HepG2 (cell line): ENCODE measurements around the gene PGS1. TPM values are rescaled to one million over a fixed set of nuclear protein-coding genes. Genes with fewer than 3 reads are reported as not detected.
A peak's percentile ranks its signal among the peaks of the same experiment; 100 is the strongest.

Experiments used
- ATAC-seq: fragments of 200-7000 bp; cut with Tn5 transposase; 3 replicates; pipeline ENCODE4 v1.9.1; 2020; ENCODE audit warnings: mild to moderate bottlenecking, moderate library complexity
- BruUV-seq: library from RNA; stranded (reverse); fragments of 400-500 nt; replicated peaks from 2 replicates; lab custom pipeline; 2021; lab: Mats Ljungman, UMichigan
- CTCF ChIA-PET: fragments of 300-600 bp; formaldehyde crosslinking; extraction: SDS; loops from one replicate; lab custom pipeline; 2021; ENCODE audit warnings: low total read pairs, inconsistent platforms, low intra/inter-chr PET ratio; lab: Yijun Ruan, JAX
- POLR2A ChIA-PET: fragments of 350-600 bp; sonication (Branson Sonifier 250); formaldehyde crosslinking; loops from one replicate; lab custom pipeline; 2020; ENCODE audit warnings: antibody characterized with exemption, inconsistent platforms; lab: Yijun Ruan, JAX
- DNase-seq: peaks from one replicate; pipeline ENCODE4 v3.0.0-alpha.2; 2015; ENCODE audit warnings: low spot score
- FAIRE-seq: peaks from 3 replicates; lab custom pipeline; 2011; peaks lifted over from hg19 to GRCh38; lab: Jason Lieb, UNC
- H2AFZ ChIP-seq: one replicate; pipeline ENCODE4 v1.6.1; 2011; ENCODE audit warnings: low read length, inconsistent platforms
- H3K27ac ChIP-seq: fragments of 300-600 bp; 3 replicates; pipeline ENCODE4 v1.8.0; 2011; ENCODE audit warnings: mixed run types, mild to moderate bottlenecking, mixed read lengths, low read length, inconsistent platforms; ENCODE audit not compliant: insufficient read depth; ENCODE audit errors: extremely low read length
- H3K27me3 ChIP-seq, 2 experiments: fragments of 200-600 bp in 1 of 2; 2 replicates in 1 of 2; 3 replicates in 1 of 2; pipeline versions ENCODE4 v1.6.0 to v1.8.0; 2011; ENCODE audit warnings: low read length in 2 of 2, mild to moderate bottlenecking in 2 of 2, moderate library complexity in 2 of 2, inconsistent platforms in 1 of 2; ENCODE audit not compliant: insufficient read depth in 2 of 2, control insufficient read depth in 1 of 2
- H3K36me3 ChIP-seq, 2 experiments: fragments of 200-600 bp in 1 of 2; replicated peaks in 1 of 2; 2 replicates in 1 of 2; 3 replicates in 1 of 2; pipeline versions ENCODE4 v1.5.1 to v1.8.0; 2011; ENCODE audit warnings: low read length in 2 of 2, inconsistent platforms in 1 of 2; ENCODE audit not compliant: insufficient read depth in 2 of 2, control insufficient read depth in 1 of 2
- H3K4me1 ChIP-seq: 2 replicates; pipeline ENCODE4 v1.5.1; 2012; ENCODE audit warnings: low read length, inconsistent platforms; ENCODE audit not compliant: insufficient read depth
- H3K4me2 ChIP-seq: 2 replicates; pipeline ENCODE4 v1.6.0; 2011; ENCODE audit warnings: low read depth, low read length, inconsistent platforms
- H3K4me3 ChIP-seq, 3 experiments: fragments of 200-600 bp in 1 of 3; sonication (generic), shearing (Covaris generic) in 1 of 3; replicated peaks in 1 of 3; 2 replicates each; pipeline ENCODE4 v1.5.1; 2011 to 2016; ENCODE audit warnings: low read length in 3 of 3, inconsistent platforms in 2 of 3, low read depth in 2 of 3, mild to moderate bottlenecking in 2 of 3, control low read depth in 1 of 3, mixed read lengths in 1 of 3; ENCODE audit not compliant: insufficient read depth in 1 of 3
- H3K79me2 ChIP-seq: one replicate; pipeline ENCODE4 v1.6.1; 2011; ENCODE audit warnings: low read length, inconsistent platforms; ENCODE audit not compliant: insufficient read depth
- H3K9ac ChIP-seq: 2 replicates; pipeline ENCODE4 v1.6.0; 2011; ENCODE audit warnings: mild to moderate bottlenecking, low read depth, low read length, inconsistent platforms; ENCODE audit not compliant: insufficient read depth
- H3K9me3 ChIP-seq: 2 replicates; pipeline ENCODE4 v1.5.1; 2012; ENCODE audit warnings: mild to moderate bottlenecking, low read length
- H4K20me1 ChIP-seq: 2 replicates; pipeline ENCODE4 v1.6.0; 2011; ENCODE audit warnings: inconsistent platforms, mild to moderate bottlenecking, low read length, moderate library complexity; ENCODE audit not compliant: insufficient read depth
- CBFB ChIP-seq: sonication (generic); formaldehyde crosslinking; IDR thresholded peaks from 2 replicates; pipeline ENCODE4 v1.4.0; 2020; ENCODE audit warnings: missing genetic modification reagents
- RBM22 ChIP-seq: fragments of 200-400 bp; formaldehyde crosslinking; optimal IDR thresholded peaks from 2 replicates; pipeline ENCODE3; 2017; ENCODE audit warnings: mild to moderate bottlenecking, low read length, moderate library complexity
- SRSF9 ChIP-seq: fragments of 200-400 bp; formaldehyde crosslinking; IDR thresholded peaks from 2 replicates; pipeline ENCODE4 v1.6.1; 2018; ENCODE audit warnings: borderline replicate concordance, mild to moderate bottlenecking, low read depth, low read length; ENCODE audit not compliant: insufficient read depth, poor library complexity, severe bottlenecking
- WIZ ChIP-seq: sonication (generic); formaldehyde crosslinking; IDR thresholded peaks from 2 replicates; pipeline ENCODE4 v1.5.1; 2020; ENCODE audit warnings: mild to moderate bottlenecking, missing genetic modification reagents
- XRCC5 ChIP-seq: fragments of 200-400 bp; formaldehyde crosslinking; optimal IDR thresholded peaks from 2 replicates; pipeline ENCODE3; 2017; ENCODE audit warnings: mild to moderate bottlenecking, low read length
- ZNF432 ChIP-seq: sonication (generic); formaldehyde crosslinking; IDR thresholded peaks from 2 replicates; pipeline ENCODE4 v1.5.0; 2020; ENCODE audit warnings: missing genetic modification reagents, mild to moderate bottlenecking, borderline replicate concordance
- ZNF549 ChIP-seq: sonication (generic); formaldehyde crosslinking; IDR thresholded peaks from 2 replicates; pipeline ENCODE4 v1.5.0; 2020; ENCODE audit warnings: missing genetic modification reagents
- WGBS: methylation state at CpG from one replicate; pipeline ENCODE4 v1.1.6; 2017; ENCODE audit warnings: low lambda C conversion rate; 5-methylcytosine and 5-hydroxymethylcytosine counted together
- in situ Hi-C: cut with HindIII; loops from 2 replicates; pipeline ENCODE4 v1.10.0; 2017; ENCODE audit warnings: low pct_unique_long_range_greater_than_20kb; ENCODE audit not compliant: extremely low pct_ligation_motif_present
- intact Hi-C: fragments of 100-400 bp; cut with micrococcal nuclease; formaldehyde crosslinking; loops from one replicate; pipeline ENCODE4 v1.10.0; 2022; ENCODE audit not compliant: unreplicated experiment
- polyA plus RNA-seq, 8 experiments: library from polyadenylated mRNA; depleted of rRNA in 3 of 8; stranded (reverse) in 7 of 8; unstranded in 1 of 8; fragments of >200 nt; fragmentation: Illumina TruSeq in 4 of 8; extraction: Trizol in 4 of 8; gene quantifications; 2 replicates each; pipeline versions ENCODE4 v1.2.1 to v1.2.3, GENCODE V29; 2011 to 2016; ENCODE audit warnings: low read depth in 4 of 8, missing spikeins in 1 of 8, mixed read lengths in 1 of 8; ENCODE audit not compliant: insufficient read depth in 1 of 8
- total RNA-seq, 5 experiments: library from RNA; depleted of rRNA; stranded (reverse); fragments of >200 nt; fragmentation: Illumina TruSeq; extraction: Trizol; gene quantifications; 2 replicates each; pipeline ENCODE4 v1.2.3, GENCODE V29; 2016; ENCODE audit warnings: low read depth in 1 of 5
- TF ChIP-seq, protein P1 (sequence below): IDR thresholded peaks from 2 replicates; pipeline ENCODE4 v1.6.1; 2016; ENCODE audit warnings: missing compliant biosample characterization, missing genetic modification reagents, borderline replicate concordance
- TF ChIP-seq, protein P2 (sequence below): sonication (generic); formaldehyde crosslinking; IDR thresholded peaks from 2 replicates; pipeline ENCODE4 v1.4.0; 2020; ENCODE audit warnings: missing genetic modification reagents, mild to moderate bottlenecking, borderline replicate concordance
- TF ChIP-seq, protein P3 (sequence below): sonication (generic); formaldehyde crosslinking; IDR thresholded peaks from 2 replicates; pipeline ENCODE4 v1.4.0; 2020; ENCODE audit warnings: missing genetic modification reagents

The PGS1 gene
- total and polyA plus RNA-seq, 2 of the 13 experiments (the other 11 are each of a cell fraction or from before 2014, with no cell fraction given) = 25.9 to 31.5 TPM

DNA sequence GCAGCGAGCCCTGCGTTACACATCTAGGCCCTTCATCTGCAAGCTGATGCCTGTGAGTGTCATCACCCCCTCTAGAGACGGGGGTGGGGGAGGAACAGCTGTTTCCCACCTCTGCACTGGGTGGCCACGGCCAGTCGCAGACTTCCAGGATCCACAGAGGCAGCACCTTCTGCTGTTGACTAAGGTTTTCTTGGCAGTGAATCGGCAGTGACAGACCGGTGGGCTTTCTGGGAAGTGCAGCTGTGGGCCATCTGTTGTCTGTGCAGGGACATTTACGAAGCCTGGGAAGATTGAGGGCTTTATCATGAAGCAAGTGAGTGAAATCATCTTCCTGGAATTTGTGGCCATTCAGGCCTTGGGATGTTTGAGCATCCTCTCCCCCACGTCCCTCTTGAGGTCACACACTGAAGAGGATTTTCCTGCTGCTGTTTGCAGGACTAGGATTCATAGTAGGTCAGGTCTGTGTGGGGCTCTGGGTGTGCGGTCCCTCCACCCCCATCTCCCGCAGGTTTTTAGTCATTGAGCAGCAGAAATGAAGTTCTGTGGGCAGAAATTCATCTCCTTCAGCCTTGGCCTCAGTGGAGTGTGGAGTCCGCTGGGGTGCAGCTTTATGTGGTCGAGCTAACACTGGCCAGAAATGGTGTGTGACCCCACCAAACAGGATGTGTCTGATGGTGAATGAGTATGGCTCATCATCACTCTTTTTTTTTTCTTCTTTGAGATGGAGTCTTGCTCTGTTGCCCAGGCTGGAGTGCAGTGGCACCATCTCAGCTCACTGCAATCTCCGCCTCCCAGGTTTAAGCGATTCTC lies 12.0 kb downstream of the PGS1 start:
- Histone ChIP-seq H3K4me1 (peaks cover under 1% of the 10 kb centered on the region; the same call in 1 of the 2 replicates), H3K27ac (no peak overlapping the region), H3K36me3 (peaks cover 11 to 36% of the 10 kb centered on the region in 2 experiments), H4K20me1 (peaks cover 12% of the 10 kb centered on the region; the same call in 1 of the 2 replicates), H3K79me2 (peaks cover 62% of the 10 kb centered on the region), H3K27me3 (no peaks in the 10 kb centered on the region), H3K9me3 (no peaks in the 10 kb centered on the region), H3K4me2 (no peak overlapping the region), H3K4me3 (no peak overlapping the region), H3K9ac (no peak overlapping the region), H2AFZ (no peak overlapping the region)
- intact Hi-C loops (no loop called here), in situ Hi-C loops (no loop called here)
- ChIA-PET CTCF (no interaction called here), POLR2A (interaction anchor here (0.5 kb wide), 1 partner anchor 1101 kb away, joined by 3 read pairs; no protein-coding TSS in a partner anchor)
- 92% methylated on average over 15 of the region's 15 CpGs for WGBS
- no TSS peak for BruUV-seq
- TF ChIP-seq, protein P1, sequence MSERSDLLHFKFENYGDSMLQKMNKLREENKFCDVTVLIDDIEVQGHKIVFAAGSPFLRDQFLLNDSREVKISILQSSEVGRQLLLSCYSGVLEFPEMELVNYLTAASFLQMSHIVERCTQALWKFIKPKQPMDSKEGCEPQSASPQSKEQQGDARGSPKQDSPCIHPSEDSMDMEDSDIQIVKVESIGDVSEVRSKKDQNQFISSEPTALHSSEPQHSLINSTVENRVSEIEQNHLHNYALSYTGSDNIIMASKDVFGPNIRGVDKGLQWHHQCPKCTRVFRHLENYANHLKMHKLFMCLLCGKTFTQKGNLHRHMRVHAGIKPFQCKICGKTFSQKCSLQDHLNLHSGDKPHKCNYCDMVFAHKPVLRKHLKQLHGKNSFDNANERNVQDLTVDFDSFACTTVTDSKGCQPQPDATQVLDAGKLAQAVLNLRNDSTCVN (CRISPR knock-in tag) = no peak
- peak; percentile 25 for TF ChIP-seq RBM22
- no peak for FAIRE-seq
- no peak for DNase-seq
- ATAC-seq = peak; percentile 57

DNA sequence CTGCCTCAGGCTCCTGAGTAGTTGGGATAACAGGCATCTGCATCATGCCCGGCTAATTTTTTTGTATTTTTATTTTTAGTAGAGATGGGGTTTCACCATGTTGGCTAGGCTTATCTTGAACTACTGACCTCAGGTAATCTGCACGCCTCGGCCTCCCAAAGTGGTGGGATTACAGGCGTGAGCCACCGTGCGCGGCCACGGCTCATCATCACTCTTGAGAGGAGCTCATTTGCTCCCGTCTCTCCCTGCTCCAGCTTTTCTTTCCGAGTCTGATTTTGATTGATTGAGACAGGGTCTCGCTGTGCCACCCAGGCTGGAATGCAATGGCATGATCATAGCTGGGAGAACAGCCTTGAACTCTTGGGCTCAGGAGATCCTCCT lies 12.6 kb downstream of the PGS1 start:
- Histone ChIP-seq H3K27me3 (no peaks in the 10 kb centered on the region), H2AFZ (no peak overlapping the region), H3K79me2 (peaks cover 56% of the 10 kb centered on the region), H3K4me1 (peaks cover 6% of the 10 kb centered on the region), H3K27ac (no peak overlapping the region), H3K36me3 (peaks cover 13 to 35% of the 10 kb centered on the region in 2 experiments), H3K4me2 (no peak overlapping the region), H4K20me1 (peaks cover 7% of the 10 kb centered on the region; the same call in 1 of the 2 replicates), H3K9ac (no peak overlapping the region), H3K9me3 (no peaks in the 10 kb centered on the region), H3K4me3 (no peak overlapping the region)
- DNase-seq (no peak), FAIRE-seq (no peak), ATAC-seq (no peak)
- ChIA-PET CTCF (no interaction called here), POLR2A (no interaction called here)
- intact Hi-C loops = no loop called here
- in situ Hi-C loops = no loop called here
- 95% methylated on average over 11 of the region's 11 CpGs for WGBS
- BruUV-seq = no TSS peak
- TF ChIP-seq, protein P2, sequence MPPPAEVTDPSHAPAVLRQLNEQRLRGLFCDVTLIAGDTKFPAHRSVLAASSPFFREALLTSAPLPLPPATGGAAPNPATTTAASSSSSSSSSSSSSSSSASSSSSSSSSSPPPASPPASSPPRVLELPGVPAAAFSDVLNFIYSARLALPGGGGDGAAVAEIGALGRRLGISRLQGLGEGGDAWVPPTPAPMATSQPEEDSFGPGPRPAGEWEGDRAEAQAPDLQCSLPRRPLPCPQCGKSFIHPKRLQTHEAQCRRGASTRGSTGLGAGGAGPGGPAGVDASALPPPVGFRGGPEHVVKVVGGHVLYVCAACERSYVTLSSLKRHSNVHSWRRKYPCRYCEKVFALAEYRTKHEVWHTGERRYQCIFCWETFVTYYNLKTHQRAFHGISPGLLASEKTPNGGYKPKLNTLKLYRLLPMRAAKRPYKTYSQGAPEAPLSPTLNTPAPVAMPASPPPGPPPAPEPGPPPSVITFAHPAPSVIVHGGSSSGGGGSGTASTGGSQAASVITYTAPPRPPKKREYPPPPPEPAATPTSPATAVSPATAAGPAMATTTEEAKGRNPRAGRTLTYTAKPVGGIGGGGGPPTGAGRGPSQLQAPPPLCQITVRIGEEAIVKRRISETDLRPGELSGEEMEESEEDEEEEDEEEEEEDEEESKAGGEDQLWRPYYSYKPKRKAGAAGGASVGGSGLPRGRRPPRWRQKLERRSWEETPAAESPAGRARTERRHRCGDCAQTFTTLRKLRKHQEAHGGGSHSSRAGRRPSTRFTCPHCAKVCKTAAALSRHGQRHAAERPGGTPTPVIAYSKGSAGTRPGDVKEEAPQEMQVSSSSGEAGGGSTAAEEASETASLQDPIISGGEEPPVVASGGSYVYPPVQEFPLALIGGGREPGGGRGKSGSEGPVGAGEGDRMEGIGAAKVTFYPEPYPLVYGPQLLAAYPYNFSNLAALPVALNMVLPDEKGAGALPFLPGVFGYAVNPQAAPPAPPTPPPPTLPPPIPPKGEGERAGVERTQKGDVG (CRISPR knock-in tag) = no peak
- TF ChIP-seq CBFB (CRISPR knock-in tag) (no peak), ZNF549 (CRISPR knock-in tag) (no peak), SRSF9 (no peak), ZNF432 (no peak), WIZ (CRISPR knock-in tag) (no peak), XRCC5 (no peak)
- TF ChIP-seq, protein P3, sequence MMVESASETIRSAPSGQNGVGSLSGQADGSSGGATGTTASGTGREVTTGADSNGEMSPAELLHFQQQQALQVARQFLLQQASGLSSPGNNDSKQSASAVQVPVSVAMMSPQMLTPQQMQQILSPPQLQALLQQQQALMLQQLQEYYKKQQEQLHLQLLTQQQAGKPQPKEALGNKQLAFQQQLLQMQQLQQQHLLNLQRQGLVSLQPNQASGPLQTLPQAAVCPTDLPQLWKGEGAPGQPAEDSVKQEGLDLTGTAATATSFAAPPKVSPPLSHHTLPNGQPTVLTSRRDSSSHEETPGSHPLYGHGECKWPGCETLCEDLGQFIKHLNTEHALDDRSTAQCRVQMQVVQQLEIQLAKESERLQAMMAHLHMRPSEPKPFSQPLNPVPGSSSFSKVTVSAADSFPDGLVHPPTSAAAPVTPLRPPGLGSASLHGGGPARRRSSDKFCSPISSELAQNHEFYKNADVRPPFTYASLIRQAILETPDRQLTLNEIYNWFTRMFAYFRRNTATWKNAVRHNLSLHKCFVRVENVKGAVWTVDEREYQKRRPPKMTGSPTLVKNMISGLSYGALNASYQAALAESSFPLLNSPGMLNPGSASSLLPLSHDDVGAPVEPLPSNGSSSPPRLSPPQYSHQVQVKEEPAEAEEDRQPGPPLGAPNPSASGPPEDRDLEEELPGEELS (CRISPR knock-in tag) = no peak
